ENCODE data around the gene MINPP1.

MINPP1 gene

GRCh38 chr10:87503401-87503800 lies 1.3 kb upstream of the MINPP1 start:
- H3K27ac ChIP-seq (ENCODE audit: low read depth, low read length), result no peak overlapping the region

GRCh38 chr10:87503886-87504285 lies 807 bp upstream of the MINPP1 start:
- no peak overlapping the region; the same call in 1 of the 2 replicates for H3K27ac ChIP-seq (ENCODE audit: low read depth, low read length)
- peak overlapping the region; percentile 79 for H3K9ac ChIP-seq (ENCODE audit: low read depth, low read length)
- peak overlapping the region; percentile 97 for H3K4me3 ChIP-seq (ENCODE audit: low read length)
- 83% methylated on average over 6 of the region's 6 CpGs for WGBS
- H3K27me3 ChIP-seq (ENCODE audit: insufficient read depth, low read length), result peaks cover 6% of the 10 kb centered on the region
- H3K4me1 ChIP-seq (ENCODE audit: insufficient read depth, low read length), result peaks cover 27% of the 10 kb centered on the region
- no peaks in the 10 kb centered on the region for H3K9me3 ChIP-seq (ENCODE audit: insufficient read depth, low read depth, low read length)
- H3K36me3 ChIP-seq (ENCODE audit: insufficient read depth, low read length), result peaks cover 13% of the 10 kb centered on the region

More at GRCh38 chr10:87503401-87503800, 1.3 kb upstream of the MINPP1 start:
- Histone ChIP-seq H3K36me3 (ENCODE audit: insufficient read depth, low read length) (peaks cover 8% of the 10 kb centered on the region), H3K9me3 (ENCODE audit: insufficient read depth, low read depth, low read length) (no peaks in the 10 kb centered on the region), H3K9ac (ENCODE audit: low read depth, low read length) (no peak overlapping the region), H3K4me3 (ENCODE audit: low read length) (peak overlapping the region; percentile 97; the same call in 1 of the 2 replicates), H3K4me1 (ENCODE audit: insufficient read depth, low read length) (peaks cover 27% of the 10 kb centered on the region), H3K27me3 (ENCODE audit: insufficient read depth, low read length) (peaks cover 6% of the 10 kb centered on the region)
- 97% methylated on average over 8 of the region's 8 CpGs for WGBS

GRCh38 chr10:87504307-87504639 lies 420 bp upstream of the MINPP1 start:
- 17% methylated on average over 10 of the region's 10 CpGs for WGBS
- peak overlapping the region; percentile 80 for H3K27ac ChIP-seq (ENCODE audit: low read depth, low read length)
- no peaks in the 10 kb centered on the region for H3K9me3 ChIP-seq (ENCODE audit: insufficient read depth, low read depth, low read length)
- H3K4me3 ChIP-seq (ENCODE audit: low read length), result peak overlapping the region; percentile 97
- H3K27me3 ChIP-seq (ENCODE audit: insufficient read depth, low read length), result peaks cover 6% of the 10 kb centered on the region
- H3K4me1 ChIP-seq (ENCODE audit: insufficient read depth, low read length), result peaks cover 27% of the 10 kb centered on the region
- peaks cover 17% of the 10 kb centered on the region for H3K36me3 ChIP-seq (ENCODE audit: insufficient read depth, low read length)
- H3K9ac ChIP-seq (ENCODE audit: low read depth, low read length), result peak overlapping the region; percentile 79

- H3K27ac ChIP-seq (ENCODE audit: low read depth, low read length), result peak overlapping the region; percentile 48; the same call in 1 of the 2 replicates
- WGBS, result under 1% methylated on average over 41 of the region's 41 CpGs
- H3K27me3 ChIP-seq (ENCODE audit: insufficient read depth, low read length), result peaks cover 6% of the 10 kb centered on the region; the same call in 1 of the 2 replicates
- peak overlapping the region; percentile 79 for H3K9ac ChIP-seq (ENCODE audit: low read depth, low read length)
- peak overlapping the region; percentile 97 for H3K4me3 ChIP-seq (ENCODE audit: low read length)
- peaks cover 29% of the 10 kb centered on the region for H3K36me3 ChIP-seq (ENCODE audit: insufficient read depth, low read length)
- no peaks in the 10 kb centered on the region for H3K9me3 ChIP-seq (ENCODE audit: insufficient read depth, low read depth, low read length)
- H3K4me1 ChIP-seq (ENCODE audit: insufficient read depth, low read length), result peaks cover 27% of the 10 kb centered on the region
These were observed 846 bp downstream of the MINPP1 start for GRCh38 chr10:87505366-87506111.

- Histone ChIP-seq H3K4me3 (ENCODE audit: low read length) (peak overlapping the region; percentile 97; the same call in 1 of the 2 replicates), H3K27me3 (ENCODE audit: insufficient read depth, low read length) (peaks cover 2% of the 10 kb centered on the region; the same call in 1 of the 2 replicates), H3K27ac (ENCODE audit: low read depth, low read length) (no peak overlapping the region), H3K9ac (ENCODE audit: low read depth, low read length) (no peak overlapping the region), H3K4me1 (ENCODE audit: insufficient read depth, low read length) (peaks cover 27% of the 10 kb centered on the region), H3K36me3 (ENCODE audit: insufficient read depth, low read length) (peaks cover 44% of the 10 kb centered on the region), H3K9me3 (ENCODE audit: insufficient read depth, low read depth, low read length) (no peaks in the 10 kb centered on the region)
- 89% methylated on average over 3 of the region's 3 CpGs for WGBS
These were observed 2.3 kb downstream of the MINPP1 start for GRCh38 chr10:87506956-87507355.

GRCh38 chr10:87507879-87508483 lies 3.3 kb downstream of the MINPP1 start:
- no peaks in the 10 kb centered on the region for H3K27me3 ChIP-seq (ENCODE audit: insufficient read depth, low read length)
- H3K9me3 ChIP-seq (ENCODE audit: insufficient read depth, low read depth, low read length), result no peaks in the 10 kb centered on the region
- peaks cover 54% of the 10 kb centered on the region for H3K36me3 ChIP-seq (ENCODE audit: insufficient read depth, low read length)
- H3K9ac ChIP-seq (ENCODE audit: low read depth, low read length), result no peak overlapping the region
- H3K4me3 ChIP-seq (ENCODE audit: low read length), result no peak overlapping the region
- no peak overlapping the region for H3K27ac ChIP-seq (ENCODE audit: low read depth, low read length)
- peaks cover 27% of the 10 kb centered on the region for H3K4me1 ChIP-seq (ENCODE audit: insufficient read depth, low read length)
- WGBS, result 91% methylated on average over 3 of the region's 5 CpGs

- H3K36me3 ChIP-seq (ENCODE audit: insufficient read depth, low read length), result peaks cover 62% of the 10 kb centered on the region
These were observed 4.1 kb downstream of the MINPP1 start for GRCh38 chr10:87508837-87509236.

GRCh38 chr10:87510025-87510424 lies 5.3 kb downstream of the MINPP1 start:
- H3K36me3 ChIP-seq (ENCODE audit: insufficient read depth, low read length), result peaks cover 74% of the 10 kb centered on the region
- H3K4me3 ChIP-seq (ENCODE audit: low read length), result no peak overlapping the region
- no peaks in the 10 kb centered on the region for H3K27me3 ChIP-seq (ENCODE audit: insufficient read depth, low read length)
- H3K27ac ChIP-seq (ENCODE audit: low read depth, low read length), result no peak overlapping the region
- H3K9ac ChIP-seq (ENCODE audit: low read depth, low read length), result no peak overlapping the region
- H3K9me3 ChIP-seq (ENCODE audit: insufficient read depth, low read depth, low read length), result no peaks in the 10 kb centered on the region
- 100% methylated on average over 1 of the region's 3 CpGs for WGBS
- peaks cover 20% of the 10 kb centered on the region for H3K4me1 ChIP-seq (ENCODE audit: insufficient read depth, low read length)

More at GRCh38 chr10:87508837-87509236, 4.1 kb downstream of the MINPP1 start:
- Histone ChIP-seq H3K9me3 (ENCODE audit: insufficient read depth, low read depth, low read length) (no peaks in the 10 kb centered on the region), H3K4me1 (ENCODE audit: insufficient read depth, low read length) (peaks cover 23% of the 10 kb centered on the region), H3K9ac (ENCODE audit: low read depth, low read length) (no peak overlapping the region), H3K4me3 (ENCODE audit: low read length) (no peak overlapping the region), H3K27me3 (ENCODE audit: insufficient read depth, low read length) (no peaks in the 10 kb centered on the region), H3K27ac (ENCODE audit: low read depth, low read length) (no peak overlapping the region)
- WGBS, result 92% methylated on average over 1 of the region's 1 CpG

GRCh38 chr10:87511526-87511925 lies 6.8 kb downstream of the MINPP1 start:
- peaks cover 83% of the 10 kb centered on the region for H3K36me3 ChIP-seq (ENCODE audit: insufficient read depth, low read length)
- no peak overlapping the region for H3K27ac ChIP-seq (ENCODE audit: low read depth, low read length)
- H3K9ac ChIP-seq (ENCODE audit: low read depth, low read length), result no peak overlapping the region
- no peaks in the 10 kb centered on the region for H3K27me3 ChIP-seq (ENCODE audit: insufficient read depth, low read length)
- H3K4me1 ChIP-seq (ENCODE audit: insufficient read depth, low read length), result peaks cover 13% of the 10 kb centered on the region
- 88% methylated on average over 2 of the region's 3 CpGs for WGBS
- H3K4me3 ChIP-seq (ENCODE audit: low read length), result no peak overlapping the region
- no peaks in the 10 kb centered on the region for H3K9me3 ChIP-seq (ENCODE audit: insufficient read depth, low read depth, low read length)

GRCh38 chr10:87518937-87519336 lies 14.2 kb downstream of the MINPP1 start:
- Histone ChIP-seq H3K27ac (ENCODE audit: low read depth, low read length) (no peak overlapping the region), H3K4me3 (ENCODE audit: low read length) (no peak overlapping the region)
- WGBS, result 98% methylated on average over 3 of the region's 3 CpGs

GRCh38 chr10:87519582-87519981 lies 14.9 kb downstream of the MINPP1 start:
- Histone ChIP-seq H3K27ac (ENCODE audit: low read depth, low read length) (no peak overlapping the region), H3K27me3 (ENCODE audit: insufficient read depth, low read length) (no peaks in the 10 kb centered on the region), H3K9me3 (ENCODE audit: insufficient read depth, low read depth, low read length) (no peaks in the 10 kb centered on the region), H3K4me1 (ENCODE audit: insufficient read depth, low read length) (no peaks in the 10 kb centered on the region), H3K36me3 (ENCODE audit: insufficient read depth, low read length) (peaks cover 84% of the 10 kb centered on the region), H3K4me3 (ENCODE audit: low read length) (no peak overlapping the region), H3K9ac (ENCODE audit: low read depth, low read length) (no peak overlapping the region)
- WGBS, result 92% methylated on average over 1 of the region's 2 CpGs

More at GRCh38 chr10:87518937-87519336, 14.2 kb downstream of the MINPP1 start:
- Histone ChIP-seq H3K27me3 (ENCODE audit: insufficient read depth, low read length) (no peaks in the 10 kb centered on the region), H3K9ac (ENCODE audit: low read depth, low read length) (no peak overlapping the region), H3K9me3 (ENCODE audit: insufficient read depth, low read depth, low read length) (no peaks in the 10 kb centered on the region), H3K36me3 (ENCODE audit: insufficient read depth, low read length) (peaks cover 84% of the 10 kb centered on the region), H3K4me1 (ENCODE audit: insufficient read depth, low read length) (no peaks in the 10 kb centered on the region)

Measured in HUES64 (cell line).